SK-N-MC (cell line): ENCODE measurements around the gene ABCB6.

Experiments
- EZH2 ChIP-seq: fragments of 200-600 bp; sonication (generic); IDR thresholded peaks from one replicate; pipeline ENCODE4 v1.6.1; 2017; ENCODE audit warnings: antibody characterized with exemption
- POLR2AphosphoS5 ChIP-seq: IDR thresholded peaks from 2 replicates; pipeline ENCODE4 v1.6.1; 2012; ENCODE audit warnings: mild to moderate bottlenecking, low read depth, low read length, borderline replicate concordance

DNA sequence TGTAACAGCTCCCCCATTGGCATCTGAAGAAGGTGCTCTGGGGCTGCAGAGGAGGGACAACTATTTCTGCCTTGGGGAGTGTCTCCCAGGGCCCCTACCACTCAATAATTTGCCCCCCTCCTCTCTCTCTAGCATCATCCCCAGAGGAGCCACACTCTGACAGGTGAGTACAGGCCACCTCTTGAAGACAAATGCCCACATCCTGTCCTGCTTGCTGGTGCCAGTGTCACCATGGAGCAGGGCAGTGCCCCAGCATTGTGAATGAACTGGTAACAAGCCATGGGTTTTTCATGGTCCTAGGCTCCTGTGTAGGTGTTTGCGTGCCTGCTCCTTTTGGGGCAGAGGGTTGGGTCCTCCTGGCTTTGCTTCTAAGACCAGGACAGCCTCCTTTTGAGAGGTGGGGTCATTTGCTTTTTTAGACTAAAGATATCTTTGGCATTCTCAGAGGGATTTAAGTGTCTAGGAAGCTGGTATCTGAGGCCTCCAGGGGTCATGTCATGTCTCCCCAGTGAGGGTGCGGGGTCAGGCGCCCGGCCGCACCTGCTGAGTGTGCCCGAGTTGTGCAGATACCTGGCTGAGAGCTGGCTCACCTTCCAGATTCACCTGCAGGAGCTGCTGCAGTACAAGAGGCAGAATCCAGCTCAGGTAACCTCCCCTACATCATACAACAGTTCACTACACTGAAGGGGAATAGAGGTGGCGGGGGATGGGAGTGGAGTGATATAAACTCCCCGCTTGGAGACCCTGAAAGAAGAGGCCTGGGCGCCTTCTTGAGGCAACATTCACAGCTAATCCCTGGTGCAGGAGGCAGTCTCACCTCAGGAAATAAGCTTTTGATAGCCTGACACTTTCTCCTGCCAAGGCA, 38.9 kb downstream of the ABCB6 start:
- TF ChIP-seq POLR2AphosphoS5 (no peak), EZH2 (no peak)
